ENCODE measurements around the gene PPP2R2B.

- TF ChIP-seq CTCF (IDR thresholded peaks at IDR 0.05; ENCODE audit: low read length) (no peak), EZH2phosphoT487 (IDR thresholded peaks at IDR 0.05; ENCODE audit: low read length) (no peak), EZH2 (optimal IDR thresholded peaks at IDR 0.05; ENCODE audit: low read depth, low read length) (no peak)
These were observed 298.3 kb downstream of the PPP2R2B start for GRCh38 chr5:146580237-146580636.
